Coronary artery (tissue), 2 donors: ENCODE data around the gene CALR.

Experiments
- DNase-seq: peaks from one replicate; pipeline ENCODE4 v3.0.0-alpha.2; 2017; ENCODE audit warnings: low spot score
- H3K27ac ChIP-seq, 2 donors: fragments of 200-600 bp; sonication (generic); one replicate each; pipeline ENCODE4 v1.5.1; 2016 to 2019
- H3K4me3 ChIP-seq: fragments of 200-600 bp; sonication (generic); 2 replicates; pipeline ENCODE4 v1.5.1; 2016; ENCODE audit warnings: mild to moderate bottlenecking, moderate library complexity
- CTCF ChIP-seq: fragments of 200-600 bp; sonication (generic); IDR thresholded peaks from one replicate; pipeline ENCODE4 v1.5.1; 2019; ENCODE audit warnings: antibody characterized with exemption

The CALR gene

GRCh38 chr19:12987190-12987589 is 48.8 kb downstream of the CALR start:
- no peak overlapping the region for H3K4me3 ChIP-seq
- H3K27ac ChIP-seq, result no peak overlapping the region
- DNase-seq, result no peak
- TF ChIP-seq CTCF, result no peak

- Histone ChIP-seq H3K27ac (no peak overlapping the region), H3K4me3 (no peak overlapping the region)
- TF ChIP-seq CTCF, result no peak
- no peak for DNase-seq
Measured at GRCh38 chr19:12987781-12988180, 49.4 kb downstream of the CALR start.

- no peak for TF ChIP-seq CTCF
- no peak for DNase-seq
Measured at GRCh38 chr19:12990431-12990830, 52.0 kb downstream of the CALR start.

GRCh38 chr19:12990853-12991252 is 52.4 kb downstream of the CALR start:
- H3K4me3 ChIP-seq, result no peak overlapping the region
- TF ChIP-seq CTCF, result no peak

More at GRCh38 chr19:12990431-12990830, 52.0 kb downstream of the CALR start:
- Histone ChIP-seq H3K27ac (no peak overlapping the region), H3K4me3 (no peak overlapping the region)

GRCh38 chr19:12991296-12991695 is 52.9 kb downstream of the CALR start:
- no peak for DNase-seq
- Histone ChIP-seq H3K4me3 (no peak overlapping the region), H3K27ac (no peak overlapping the region)
- no peak for TF ChIP-seq CTCF

More at GRCh38 chr19:12990853-12991252, 52.4 kb downstream of the CALR start:
- H3K27ac ChIP-seq, result no peak overlapping the region
- no peak for DNase-seq

- no peak for DNase-seq
- H3K4me3 ChIP-seq, result no peak overlapping the region
- no peak for TF ChIP-seq CTCF
- H3K27ac ChIP-seq, result no peak overlapping the region
Measured at GRCh38 chr19:12992729-12993128, 54.3 kb downstream of the CALR start.

GRCh38 chr19:12993562-12993961 is 55.2 kb downstream of the CALR start:
- no peak for DNase-seq
- TF ChIP-seq CTCF, result no peak
- Histone ChIP-seq H3K4me3 (no peak overlapping the region), H3K27ac (peak overlapping the region in 1 of 2 donors; percentile 22)
